EH (cell line): Measurements from ENCODE around the gene ZNF229.
"Not testable (repeated sequence)": the region's sequence is repeated elsewhere in the genome, so short reads cannot be mapped to it uniquely, and the experiment has no call there.

Experiments used
- DNase-seq: peaks from one replicate; pipeline ENCODE4 v3.0.0-alpha.2; 2015; ENCODE audit warnings: low read depth

The ZNF229 gene

DNA sequence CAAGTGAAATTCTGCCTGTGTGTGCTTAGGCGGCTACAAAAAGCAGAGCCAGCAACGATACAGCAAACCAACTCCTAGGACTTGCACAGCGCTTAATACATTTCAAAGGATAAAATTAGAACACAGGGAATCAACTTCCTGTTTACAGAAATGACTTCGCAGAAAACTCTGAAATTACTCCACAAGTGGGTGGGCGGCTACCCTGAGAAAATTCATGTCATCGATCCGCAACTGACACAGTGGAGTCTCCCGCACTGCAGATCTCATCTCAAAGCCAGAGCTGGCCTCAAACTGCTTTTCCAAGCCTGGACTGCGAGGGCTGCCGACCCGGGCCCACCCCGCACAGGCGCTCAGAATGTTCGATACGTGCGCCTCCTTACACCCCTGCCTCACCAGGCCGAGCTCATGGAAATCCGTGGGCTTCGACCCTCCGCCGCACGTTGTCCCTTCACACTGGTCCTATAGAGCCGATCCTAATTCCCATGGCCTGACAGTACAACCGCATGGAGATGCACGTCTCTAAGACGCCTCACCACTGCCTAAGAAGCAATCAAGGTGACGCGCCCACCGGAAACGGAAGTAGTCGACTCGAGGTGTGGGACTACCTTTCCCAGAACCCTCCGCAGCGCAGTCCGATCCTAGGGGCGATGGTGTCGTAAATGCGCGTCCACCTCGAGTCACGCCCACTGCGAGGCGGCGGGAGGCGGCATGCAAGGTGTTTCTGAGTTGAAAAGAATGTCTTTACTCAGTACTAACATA, at the start of gene ZNF229:
Gene ZNF229 (minus strand): TSS at position 557 of the 759 bp plus-strand sequence. CDS start 5,625 bp downstream, outside the sequence.
- DNase-seq, result peak; percentile 92

DNA sequence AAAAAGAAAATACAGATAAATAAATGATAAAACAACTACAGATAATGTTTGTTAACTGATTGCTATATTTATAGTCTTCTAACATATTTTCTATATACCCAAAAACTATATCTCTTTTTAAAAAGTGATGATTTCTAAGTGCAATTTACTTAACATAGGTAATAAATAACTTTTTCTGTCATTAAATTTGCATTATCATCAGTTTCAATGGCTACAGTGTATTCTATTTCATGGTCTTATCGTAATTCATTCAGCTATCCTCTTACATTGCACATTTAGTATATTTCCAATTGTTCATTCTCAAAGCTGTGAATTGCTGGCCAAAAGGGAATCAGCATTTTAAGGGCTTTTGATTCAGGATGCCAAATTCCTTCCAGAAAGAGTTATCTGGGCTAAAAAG, 48.4 kb upstream of the ZNF229 start:
- no peak for DNase-seq

DNA sequence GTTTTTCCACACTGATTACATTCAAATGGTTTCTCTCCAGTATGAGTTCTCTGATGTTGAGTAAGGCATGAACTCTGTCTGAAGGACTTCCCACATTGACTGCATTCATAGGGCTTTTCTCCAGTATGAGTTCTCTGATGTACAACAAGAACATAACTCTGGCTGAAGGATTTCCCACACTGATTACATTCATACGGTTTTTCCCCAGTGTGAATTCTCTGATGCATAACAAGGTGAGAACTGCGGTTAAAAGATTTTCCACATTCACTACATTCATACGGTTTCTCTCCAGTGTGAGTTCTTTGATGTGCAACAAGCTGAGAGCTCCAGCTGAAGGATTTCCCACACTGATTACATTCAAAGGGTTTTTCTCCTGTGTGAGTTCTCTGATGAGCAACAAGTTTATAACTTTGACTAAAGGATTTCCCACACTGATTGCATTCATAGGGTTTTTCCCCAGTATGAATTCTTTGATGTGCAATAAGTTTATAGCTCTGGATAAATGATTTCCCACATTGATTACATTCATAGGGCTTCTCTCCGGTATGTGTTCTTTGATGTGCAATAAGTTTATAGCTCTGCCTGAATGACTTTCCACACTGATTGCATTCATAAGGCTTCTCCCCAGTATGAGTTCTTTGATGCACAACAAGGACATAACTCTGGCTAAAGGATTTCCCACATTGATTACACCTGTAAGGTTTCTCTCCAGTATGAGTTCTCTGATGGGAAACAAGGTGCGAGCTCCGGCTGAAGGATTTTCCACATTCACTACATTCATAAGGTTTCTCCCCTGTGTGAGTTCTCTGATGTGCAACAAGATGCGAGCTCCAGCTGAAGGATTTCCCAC, 28.5 kb upstream of the ZNF229 start:
- peak; percentile 23 for DNase-seq

DNA sequence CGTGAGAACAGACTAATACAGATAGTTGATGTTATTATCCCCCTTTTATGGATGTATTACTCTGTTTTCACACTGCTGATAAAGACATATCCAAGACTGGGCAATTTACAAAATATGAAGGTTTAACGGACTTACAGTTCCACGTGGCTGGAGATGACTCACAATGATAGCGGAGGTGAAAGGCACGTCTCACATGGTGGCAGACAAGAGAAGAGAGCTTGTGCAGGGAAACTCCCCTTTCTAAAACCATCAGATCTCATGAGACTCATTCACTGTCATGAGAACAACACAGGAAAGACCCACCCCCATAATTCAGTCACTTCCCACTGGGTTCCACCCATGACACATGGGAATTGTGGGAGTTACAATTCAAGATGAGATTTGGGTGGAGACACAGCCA, 20.5 kb upstream of the ZNF229 start:
- not testable (repeated sequence) for DNase-seq

DNA sequence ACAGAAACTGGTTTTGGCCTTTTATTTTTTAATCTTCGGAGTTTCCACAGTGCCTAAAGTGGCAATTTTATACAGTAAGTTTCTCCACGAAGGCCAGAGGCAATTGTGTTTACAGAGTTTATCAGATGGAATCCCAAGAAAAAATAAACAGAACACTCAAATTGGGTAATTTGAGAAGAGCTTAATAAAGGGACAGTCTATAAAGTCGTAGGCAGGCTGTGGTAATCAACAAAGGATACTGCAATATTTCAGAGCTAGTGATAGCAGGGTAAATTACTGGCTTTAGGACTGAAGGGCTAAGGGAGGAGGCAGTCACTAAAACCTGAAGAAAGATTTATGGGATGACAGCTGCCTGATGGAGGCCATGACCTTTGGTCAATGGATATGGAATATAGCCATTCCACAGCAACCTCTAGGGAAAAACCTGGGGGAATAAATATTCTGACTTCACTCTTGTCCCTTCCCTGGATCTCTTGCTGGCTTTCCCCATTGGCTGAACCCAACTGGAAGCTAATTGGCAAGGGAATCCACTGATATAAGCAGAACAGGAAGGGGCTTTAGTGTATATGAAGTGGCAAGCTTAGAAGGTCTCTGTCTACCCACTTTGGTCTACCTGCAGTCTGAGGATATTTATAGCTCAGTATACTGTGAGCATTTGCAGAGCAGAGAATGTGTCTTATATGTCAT, 14.5 kb upstream of the ZNF229 start:
- not testable (repeated sequence) for DNase-seq

DNA sequence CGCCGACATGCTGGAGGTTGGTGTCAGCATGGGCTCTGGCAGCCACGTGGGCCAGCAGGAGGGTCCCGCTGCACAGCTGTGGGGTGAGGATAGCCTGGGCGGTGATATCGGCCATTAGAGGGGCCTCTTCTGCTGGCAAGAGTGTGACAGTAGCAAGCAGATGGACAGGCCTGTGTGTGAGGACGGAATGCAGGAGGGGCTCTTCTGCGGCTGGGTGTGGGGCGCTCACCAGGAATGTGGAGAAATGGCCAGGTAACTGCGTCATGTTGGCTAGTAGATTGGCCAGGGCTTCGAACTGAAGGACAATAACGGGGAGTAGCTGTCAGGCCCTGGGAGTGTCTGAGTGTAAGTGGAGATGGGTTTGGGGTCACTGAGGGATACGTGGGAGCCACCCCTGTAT, 7.7 kb upstream of the ZNF229 start:
- DNase-seq, result not testable (repeated sequence)

DNA sequence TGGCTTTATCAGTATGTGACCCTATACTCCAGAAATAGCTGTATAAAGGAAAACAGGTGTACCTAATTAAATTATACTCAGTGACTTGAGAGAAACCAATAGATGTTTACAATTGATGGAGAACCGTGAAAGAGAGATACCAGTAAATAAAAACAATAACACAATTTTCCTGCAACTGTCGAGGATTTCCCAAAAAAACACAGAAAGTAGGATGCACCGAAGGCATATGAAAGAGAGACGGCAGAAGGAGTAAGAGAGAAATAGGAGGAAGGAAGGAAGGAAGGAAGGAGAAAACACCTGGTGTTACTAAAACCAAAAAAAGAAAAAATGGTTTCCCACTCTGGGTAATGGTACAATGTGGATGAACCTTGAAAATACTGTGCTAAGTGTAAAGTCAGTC, 6.8 kb upstream of the ZNF229 start:
- DNase-seq, result no peak

DNA sequence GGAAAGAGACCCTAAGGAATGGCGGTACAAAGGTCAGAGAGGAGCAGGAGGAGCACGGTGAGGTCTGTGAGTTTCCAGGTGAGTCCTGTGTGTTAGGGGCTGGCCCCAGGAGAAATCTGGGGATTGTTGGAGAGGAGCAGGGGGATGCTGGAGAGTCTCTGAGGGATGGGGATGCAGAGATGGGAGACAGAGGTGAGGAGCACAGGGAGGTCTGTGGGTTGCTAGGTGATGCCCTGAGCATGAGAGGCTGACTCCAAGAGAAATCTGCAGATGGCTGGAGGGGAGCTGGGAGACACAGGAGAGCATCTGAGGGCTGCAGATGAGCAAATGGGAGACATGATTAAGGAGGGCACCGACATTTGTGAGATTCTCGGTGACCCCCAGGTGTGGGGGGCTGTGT, 4.1 kb upstream of the ZNF229 start:
- no peak for DNase-seq

DNA sequence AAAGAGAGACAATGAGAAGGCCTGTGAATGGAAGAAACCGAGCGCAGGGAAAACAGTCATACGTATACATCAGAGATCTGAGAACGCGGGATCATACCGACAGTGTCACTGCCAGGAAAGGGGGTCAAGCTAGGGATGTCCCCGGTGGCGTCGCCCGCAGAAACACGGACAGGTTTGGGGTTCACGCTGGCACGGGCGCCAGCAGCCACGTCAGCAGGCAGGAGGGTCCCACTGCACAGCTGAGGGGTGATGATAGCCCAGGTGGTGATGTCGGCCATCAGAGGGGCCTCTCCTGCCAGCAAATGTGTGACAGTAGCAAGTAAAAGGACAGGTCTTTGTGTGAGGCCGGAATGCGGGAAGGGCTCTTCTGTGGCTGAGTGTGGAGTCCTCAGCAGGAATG, 3.4 kb upstream of the ZNF229 start:
- DNase-seq, result no peak

DNA sequence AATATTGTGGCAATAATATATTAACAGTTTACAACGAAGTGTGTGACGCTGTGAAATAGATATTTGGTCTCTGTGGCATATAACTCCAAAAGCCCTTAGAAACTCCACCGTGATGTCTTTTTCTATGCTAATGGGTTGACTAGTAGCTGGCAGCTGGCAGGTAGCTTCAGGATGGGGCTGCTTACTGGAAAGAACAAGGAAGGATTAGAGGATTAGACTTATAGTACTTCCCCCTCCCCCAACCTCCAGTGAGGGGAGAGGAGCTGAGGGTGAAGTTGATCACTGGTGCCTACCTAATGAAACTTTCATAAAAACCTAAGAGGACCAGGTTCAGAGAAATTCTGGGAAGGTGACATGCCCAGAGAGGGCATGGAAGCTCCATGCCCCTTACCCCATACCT, 9.8 kb downstream of the ZNF229 start:
- no peak for DNase-seq

DNA sequence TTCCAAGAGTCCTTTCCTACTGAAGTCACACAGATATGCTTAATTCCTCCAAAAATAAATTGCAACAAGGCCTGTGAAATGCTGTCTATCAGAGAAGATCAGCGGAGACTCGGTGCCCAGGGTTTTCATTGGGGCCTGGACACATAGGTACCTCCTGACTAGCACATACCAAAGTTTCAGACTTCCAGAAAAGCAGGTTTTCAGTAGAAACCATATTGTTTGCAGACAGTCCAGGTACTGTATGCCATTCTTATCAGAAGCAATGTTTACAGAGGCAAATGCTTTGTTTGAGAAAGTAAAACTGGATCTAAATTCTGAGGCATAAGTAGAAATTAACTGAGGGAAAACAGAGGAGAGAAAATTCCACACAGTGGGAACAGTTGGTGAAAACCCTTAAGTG, 12.8 kb downstream of the ZNF229 start:
- DNase-seq, result no peak

DNA sequence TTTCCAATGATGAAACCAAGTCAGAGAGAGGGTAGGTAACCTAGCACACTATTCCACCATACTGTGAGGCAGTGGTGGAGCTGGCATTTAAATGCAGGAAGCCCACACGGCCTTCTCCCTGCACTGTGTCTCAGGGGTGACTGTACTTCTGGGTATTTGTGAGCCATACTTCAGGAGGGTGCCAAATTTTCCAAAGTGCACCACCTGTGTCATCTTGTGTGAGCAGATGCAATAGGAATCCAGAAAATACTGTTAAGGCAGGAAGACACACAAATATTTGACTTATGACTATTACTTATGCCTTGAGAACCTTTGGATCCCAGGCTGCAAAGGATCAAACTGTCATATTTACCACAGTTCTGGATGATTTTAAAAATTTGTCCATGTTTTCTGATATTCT, 17.3 kb downstream of the ZNF229 start:
- peak; percentile 1 for DNase-seq

DNA sequence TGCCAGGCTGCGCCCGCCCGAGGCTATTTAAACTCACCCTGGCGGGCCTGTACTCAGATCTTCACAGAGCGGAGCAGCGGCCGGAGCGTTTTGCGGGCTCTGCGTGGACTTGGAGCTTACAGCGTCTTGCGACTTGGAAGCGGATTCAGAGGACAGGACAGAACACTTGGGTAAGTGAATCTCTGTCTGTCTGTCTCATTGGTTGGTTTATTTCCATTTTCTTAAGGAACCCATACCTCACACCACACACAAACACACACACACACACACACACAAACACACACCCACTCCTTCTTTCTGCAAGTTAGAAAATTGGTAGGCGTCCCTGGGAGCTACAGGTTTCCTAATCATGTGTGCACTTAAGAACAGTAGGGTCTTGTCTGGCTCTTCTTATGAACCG, 32.7 kb downstream of the ZNF229 start:
- not testable (repeated sequence) for DNase-seq

DNA sequence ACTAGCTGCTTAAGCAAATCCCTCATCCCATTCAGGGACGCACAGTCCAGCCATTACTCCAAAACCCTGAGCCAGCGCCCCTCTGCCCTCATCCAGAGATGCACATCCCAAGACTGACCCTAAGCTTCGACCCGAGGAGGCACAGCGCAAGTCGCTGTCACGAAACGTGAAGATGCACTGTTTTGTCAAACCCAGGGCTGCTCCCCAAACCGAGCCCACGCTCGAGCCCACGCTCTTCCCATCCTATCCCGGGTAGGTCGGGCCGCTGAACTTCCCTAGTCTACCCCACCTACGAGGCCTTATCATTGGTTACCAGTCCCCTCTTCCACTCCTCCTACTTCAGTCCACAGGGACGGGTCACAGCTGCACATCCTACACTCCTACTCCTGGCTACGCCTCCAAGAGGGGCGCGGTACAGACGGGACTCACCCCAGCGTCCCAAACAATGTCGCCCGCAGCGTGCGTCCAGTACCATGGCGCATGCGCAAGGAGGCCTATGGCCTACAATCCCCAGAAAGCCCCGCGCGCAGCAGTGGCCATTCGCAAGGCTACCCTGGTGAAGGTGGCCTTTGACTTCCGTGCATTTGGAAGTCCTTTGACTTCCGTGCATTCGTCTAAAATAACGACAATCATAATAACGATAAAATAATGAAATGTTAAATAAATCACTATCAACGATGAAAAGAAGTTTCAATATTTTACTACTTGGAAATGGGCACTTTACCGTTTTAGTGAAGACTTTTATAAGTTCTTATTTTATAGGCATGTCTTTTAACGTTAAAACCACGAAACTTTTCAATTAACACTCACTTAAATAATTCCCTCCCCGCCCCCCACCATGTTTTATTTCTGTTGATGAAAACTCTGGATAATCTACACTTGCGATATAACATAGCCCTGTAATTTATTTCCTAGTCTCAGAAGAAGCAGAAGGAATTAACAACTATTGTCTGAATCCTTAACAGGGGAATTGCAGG, 46.8 kb downstream of the ZNF229 start, which contains the start of gene ZNF285:
Gene ZNF285 (minus strand): TSS at position 470 of the 977 bp plus-strand sequence. CDS start 4,395 bp downstream, outside the sequence.
- peak; percentile 97 for DNase-seq

DNA sequence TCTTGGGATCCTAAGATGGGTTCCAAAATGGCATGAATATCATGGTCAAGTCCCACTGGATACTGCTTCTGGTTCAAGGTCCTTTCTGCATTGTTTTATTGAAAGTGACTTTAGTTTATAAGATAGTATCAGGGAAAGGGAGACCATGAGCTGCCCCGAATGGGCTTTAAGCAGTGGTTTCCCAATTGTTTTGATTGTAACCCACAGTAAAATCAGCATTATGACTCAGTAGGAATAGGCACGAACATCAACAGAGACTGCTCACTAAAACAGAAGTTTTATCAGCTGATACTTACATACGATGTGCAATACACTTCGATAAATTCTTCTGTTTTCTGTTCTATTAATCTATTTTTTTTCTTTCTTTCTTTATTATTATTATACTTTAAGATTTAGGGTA, 59.0 kb downstream of the ZNF229 start:
- peak; percentile 29 for DNase-seq
